GM12878 (cell line): Measurements from ENCODE around the gene COMT.

Source experiments
- CBX3 ChIP-seq: fragments of 200-600 bp; sonication (generic); IDR thresholded peaks from 2 replicates; pipeline ENCODE4 v1.6.1; 2016; ENCODE audit warnings: low read depth, borderline replicate concordance
- CTCF ChIP-seq, 3 experiments: IDR thresholded peaks in 2 of 3; conservative IDR thresholded peaks in 1 of 3; 2 replicates each; pipeline ENCODE4 v1.5.1; 2011; ENCODE audit warnings: low read depth in 3 of 3, low read length in 3 of 3, mild to moderate bottlenecking in 3 of 3, control low read depth in 2 of 3, moderate library complexity in 2 of 3, inconsistent platforms in 1 of 3, mixed read lengths in 1 of 3; ENCODE audit not compliant: control insufficient read depth in 2 of 3, insufficient read depth in 1 of 3; ENCODE audit errors: extremely low read depth in 1 of 3
- E2F4 ChIP-seq: IDR thresholded peaks from 2 replicates; pipeline ENCODE4 v1.6.1; 2012; ENCODE audit warnings: low read depth, low read length, improper control_type of control experiment
- IRF3 ChIP-seq: fragments of 450-650 bp; IDR thresholded peaks from 2 replicates; pipeline ENCODE4 v1.6.1; 2014; ENCODE audit warnings: mild to moderate bottlenecking
- NR2C2 ChIP-seq: IDR thresholded peaks from 2 replicates; pipeline ENCODE4 v1.6.1; 2011; ENCODE audit warnings: borderline replicate concordance, low read depth; ENCODE audit not compliant: control insufficient read depth, insufficient read length
- PML ChIP-seq: IDR thresholded peaks from 2 replicates; pipeline ENCODE4 v1.6.1; 2012; ENCODE audit warnings: low read length, inconsistent platforms
- POLR2AphosphoS5 ChIP-seq: IDR thresholded peaks from 2 replicates; pipeline ENCODE4 v1.6.1; 2011; ENCODE audit warnings: mild to moderate bottlenecking, low read length, inconsistent platforms
- RB1 ChIP-seq: fragments of 450-650 bp; formaldehyde crosslinking; IDR thresholded peaks from 2 replicates; pipeline ENCODE4 v1.6.1; 2017; ENCODE audit warnings: mild to moderate bottlenecking, borderline replicate concordance
- RUNX3 ChIP-seq: IDR thresholded peaks from 2 replicates; pipeline ENCODE4 v1.6.1; 2012; ENCODE audit warnings: low read length, inconsistent platforms
- SRF ChIP-seq, 2 experiments: IDR thresholded peaks; 2 replicates each; pipeline ENCODE4 v1.6.1; 2011; ENCODE audit warnings: low read depth in 2 of 2, low read length in 2 of 2, mild to moderate bottlenecking in 1 of 2, moderate library complexity in 1 of 2

GRCh38 chr22:19984851-19985811 is 43.6 kb downstream of the COMT start:
- TF ChIP-seq RB1 = no peak
- TF ChIP-seq POLR2AphosphoS5 = no peak
- TF ChIP-seq RUNX3 = no peak
- no peak for TF ChIP-seq CBX3
- TF ChIP-seq E2F4 = no peak
- TF ChIP-seq SRF (IDR thresholded peaks at IDR 0.05; ENCODE audit: low read depth in 2 of 2, low read length in 2 of 2) = no peak
- no peak for TF ChIP-seq PML
- no peak for TF ChIP-seq NR2C2
- no peak for TF ChIP-seq IRF3
- TF ChIP-seq CTCF (IDR thresholded peaks at IDR 0.05 in 2 of 3, conservative IDR thresholded peaks at IDR 0.05 in 1 of 3; ENCODE audit: control insufficient read depth in 2 of 3, extremely low read depth in 1 of 3, insufficient read depth in 1 of 3, low read depth in 3 of 3, low read length in 3 of 3) = no peak
